ENCODE measurements around the gene FARS2.

DNA sequence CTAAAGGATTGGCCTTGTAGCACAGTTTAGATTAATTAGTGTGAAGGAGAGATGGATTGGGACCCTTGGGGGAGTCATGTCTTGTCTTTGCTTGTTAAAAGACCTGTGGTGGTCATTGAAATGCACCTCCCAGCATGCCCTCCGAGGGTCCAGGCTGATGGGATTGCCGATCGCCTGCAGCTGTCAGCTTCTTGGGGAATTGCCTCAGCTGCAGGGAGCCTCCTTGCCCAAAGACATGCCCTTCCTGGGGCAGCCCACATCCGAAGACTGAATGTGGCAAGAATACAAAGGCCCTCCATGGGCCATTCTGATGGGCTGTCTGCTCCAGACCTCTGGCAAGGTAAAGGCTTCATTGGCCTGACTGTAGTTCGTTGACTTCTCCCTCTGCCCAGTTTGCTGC, 150.7 kb downstream of the FARS2 start:
- TF ChIP-seq, protein P1, sequence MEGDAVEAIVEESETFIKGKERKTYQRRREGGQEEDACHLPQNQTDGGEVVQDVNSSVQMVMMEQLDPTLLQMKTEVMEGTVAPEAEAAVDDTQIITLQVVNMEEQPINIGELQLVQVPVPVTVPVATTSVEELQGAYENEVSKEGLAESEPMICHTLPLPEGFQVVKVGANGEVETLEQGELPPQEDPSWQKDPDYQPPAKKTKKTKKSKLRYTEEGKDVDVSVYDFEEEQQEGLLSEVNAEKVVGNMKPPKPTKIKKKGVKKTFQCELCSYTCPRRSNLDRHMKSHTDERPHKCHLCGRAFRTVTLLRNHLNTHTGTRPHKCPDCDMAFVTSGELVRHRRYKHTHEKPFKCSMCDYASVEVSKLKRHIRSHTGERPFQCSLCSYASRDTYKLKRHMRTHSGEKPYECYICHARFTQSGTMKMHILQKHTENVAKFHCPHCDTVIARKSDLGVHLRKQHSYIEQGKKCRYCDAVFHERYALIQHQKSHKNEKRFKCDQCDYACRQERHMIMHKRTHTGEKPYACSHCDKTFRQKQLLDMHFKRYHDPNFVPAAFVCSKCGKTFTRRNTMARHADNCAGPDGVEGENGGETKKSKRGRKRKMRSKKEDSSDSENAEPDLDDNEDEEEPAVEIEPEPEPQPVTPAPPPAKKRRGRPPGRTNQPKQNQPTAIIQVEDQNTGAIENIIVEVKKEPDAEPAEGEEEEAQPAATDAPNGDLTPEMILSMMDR (IDR thresholded peaks at IDR 0.05; ENCODE audit: poor library complexity, severe bottlenecking) = no peak
- TF ChIP-seq EP300 (conservative IDR thresholded peaks at IDR 0.05; ENCODE audit: poor library complexity, severe bottlenecking) (no peak), EZH2 (IDR thresholded peaks at IDR 0.05; ENCODE audit: borderline replicate concordance, insufficient read depth, low read length, poor library complexity, severe bottlenecking) (no peak), POLR2AphosphoS5 (IDR thresholded peaks at IDR 0.05) (no peak), RAD21 (conservative IDR thresholded peaks at IDR 0.05) (no peak), REST (IDR thresholded peaks at IDR 0.05; ENCODE audit: borderline replicate concordance) (no peak), SMC3 (conservative IDR thresholded peaks at IDR 0.05; ENCODE audit: poor library complexity) (no peak), MXI1 (conservative IDR thresholded peaks at IDR 0.05; ENCODE audit: poor library complexity, severe bottlenecking) (no peak)
